ENCODE results near the gene CD27. TPM values are rescaled to one million over a fixed set of nuclear protein-coding genes. Genes with fewer than 3 reads are reported as not detected.

CD27 gene
- total and polyA plus RNA-seq, 2 of the 8 experiments (the other 6 are each of a cell fraction or from before 2014, with no cell fraction given) = 0.28 to 0.39 TPM

GRCh38 chr12:6399884-6400644 is 44.7 kb upstream of the CD27 start (continued):
- TF ChIP-seq JUND (IDR thresholded peaks at IDR 0.05; ENCODE audit: low read length) (no peak), TEAD4 (IDR thresholded peaks at IDR 0.05; ENCODE audit: low read depth, low read length) (no peak)
